ENCODE results near the gene ATP8B4. TPM values are rescaled to one million over a fixed set of nuclear protein-coding genes. Genes with fewer than 3 reads are reported as not detected.

The ATP8B4 gene
- total and polyA plus RNA-seq, 2 donors, result 3.5 to 8.3 TPM

GRCh38 chr15:50077176-50077575 is 41.9 kb downstream of the ATP8B4 start:
- Histone ChIP-seq H3K4me3 (ENCODE audit: low read length in 2 of 2) (no peak overlapping the region), H3K27me3 (ENCODE audit: control insufficient read depth in 2 of 2, insufficient read depth in 1 of 2, low read length in 1 of 2) (no peaks in the 10 kb centered on the region), H3K4me1 (ENCODE audit: control insufficient read depth in 2 of 2, insufficient read depth in 2 of 2, low read length in 2 of 2) (no peaks in the 10 kb centered on the region), H3K27ac (ENCODE audit: low read depth in 1 of 2, low read length in 1 of 2) (no peak overlapping the region), H3K9me3 (ENCODE audit: control insufficient read depth in 2 of 2, insufficient read depth in 1 of 2, low read length in 1 of 2) (no peaks in the 10 kb centered on the region), H3K36me3 (ENCODE audit: control insufficient read depth in 2 of 2, insufficient read depth in 2 of 2, low read length in 1 of 2) (no peaks in the 10 kb centered on the region)
- no peak for DNase-seq (ENCODE audit: low read depth in 6 of 9, low spot score in 9 of 9)

GRCh38 chr15:50075319-50075718 is 43.7 kb downstream of the ATP8B4 start:
- no peak for DNase-seq (ENCODE audit: low read depth in 6 of 9, low spot score in 9 of 9)
- WGBS, result 72% methylated on average over 1 of the region's 1 CpG
- Histone ChIP-seq H3K4me1 (ENCODE audit: control insufficient read depth in 2 of 2, insufficient read depth in 2 of 2, low read length in 2 of 2) (no peaks in the 10 kb centered on the region), H3K36me3 (ENCODE audit: control insufficient read depth in 2 of 2, insufficient read depth in 2 of 2, low read length in 1 of 2) (no peaks in the 10 kb centered on the region), H3K9me3 (ENCODE audit: control insufficient read depth in 2 of 2, insufficient read depth in 1 of 2, low read length in 1 of 2) (no peaks in the 10 kb centered on the region), H3K27me3 (ENCODE audit: control insufficient read depth in 2 of 2, insufficient read depth in 1 of 2, low read length in 1 of 2) (no peaks in the 10 kb centered on the region), H3K4me3 (ENCODE audit: low read length in 2 of 2) (no peak overlapping the region), H3K27ac (ENCODE audit: low read depth in 1 of 2, low read length in 1 of 2) (no peak overlapping the region)

DNA sequence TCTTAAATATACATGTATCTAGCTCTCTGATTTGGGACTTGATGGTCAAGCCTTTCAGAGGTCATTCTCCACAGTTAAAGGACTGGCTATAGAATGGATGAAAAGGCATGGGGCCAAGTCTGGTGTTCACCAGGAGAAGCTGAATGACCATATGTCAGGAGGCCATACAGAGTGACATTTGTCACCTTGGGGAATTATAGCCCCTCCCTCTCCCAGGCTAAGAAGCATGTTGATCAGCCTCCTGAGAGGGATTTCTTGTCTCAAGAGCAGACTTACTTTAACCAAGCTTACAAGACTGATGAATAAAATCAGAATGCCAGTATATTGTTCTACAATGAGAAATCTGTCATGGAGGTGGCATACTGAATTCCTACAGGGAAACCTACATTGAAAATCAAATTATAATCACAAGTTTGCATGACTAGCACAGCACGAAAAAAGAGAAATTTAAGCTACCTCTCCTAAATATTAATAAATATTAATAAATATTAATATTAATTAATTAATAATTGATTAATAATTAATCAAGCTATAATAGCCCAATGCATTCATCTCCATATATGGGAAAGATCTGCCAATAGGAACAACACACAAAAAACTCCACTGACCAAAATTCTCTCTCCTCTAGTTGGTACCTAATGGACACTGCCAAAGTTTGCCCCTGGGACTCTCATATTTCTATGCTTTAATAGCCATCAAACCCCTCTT is 47.3 kb downstream of the ATP8B4 start:
- H3K27me3 ChIP-seq (ENCODE audit: control insufficient read depth in 2 of 2, insufficient read depth in 1 of 2, low read length in 1 of 2), result no peaks in the 10 kb centered on the region
- WGBS, result 98% methylated on average over 1 of the region's 1 CpG

GRCh38 chr15:50068016-50068415 is 51.0 kb downstream of the ATP8B4 start:
- no peak for DNase-seq (ENCODE audit: low read depth in 6 of 9, low spot score in 9 of 9)
- no peak overlapping the region for H3K4me3 ChIP-seq (ENCODE audit: low read length in 2 of 2)
- no peaks in the 10 kb centered on the region for H3K9me3 ChIP-seq (ENCODE audit: control insufficient read depth in 2 of 2, insufficient read depth in 1 of 2, low read length in 1 of 2)
- no peaks in the 10 kb centered on the region for H3K36me3 ChIP-seq (ENCODE audit: control insufficient read depth in 2 of 2, insufficient read depth in 2 of 2, low read length in 1 of 2)
- no peaks in the 10 kb centered on the region for H3K4me1 ChIP-seq (ENCODE audit: control insufficient read depth in 2 of 2, insufficient read depth in 2 of 2, low read length in 2 of 2)
- no peak overlapping the region for H3K27ac ChIP-seq (ENCODE audit: low read depth in 1 of 2, low read length in 1 of 2)
- 97% methylated on average over 3 of the region's 3 CpGs for WGBS
- H3K27me3 ChIP-seq (ENCODE audit: control insufficient read depth in 2 of 2, insufficient read depth in 1 of 2, low read length in 1 of 2), result no peaks in the 10 kb centered on the region

More for the DNA sequence above, 47.3 kb downstream of the ATP8B4 start:
- H3K4me3 ChIP-seq (ENCODE audit: low read length in 2 of 2), result no peak overlapping the region
- H3K36me3 ChIP-seq (ENCODE audit: control insufficient read depth in 2 of 2, insufficient read depth in 2 of 2, low read length in 1 of 2), result no peaks in the 10 kb centered on the region
- no peak overlapping the region for H3K27ac ChIP-seq (ENCODE audit: low read depth in 1 of 2, low read length in 1 of 2)
- H3K4me1 ChIP-seq (ENCODE audit: control insufficient read depth in 2 of 2, insufficient read depth in 2 of 2, low read length in 2 of 2), result no peaks in the 10 kb centered on the region
- DNase-seq (ENCODE audit: low read depth in 6 of 9, low spot score in 9 of 9), result no peak
- no peaks in the 10 kb centered on the region for H3K9me3 ChIP-seq (ENCODE audit: control insufficient read depth in 2 of 2, insufficient read depth in 1 of 2, low read length in 1 of 2)

GRCh38 chr15:50067254-50067653 is 51.8 kb downstream of the ATP8B4 start:
- Histone ChIP-seq H3K4me1 (ENCODE audit: control insufficient read depth in 2 of 2, insufficient read depth in 2 of 2, low read length in 2 of 2) (no peaks in the 10 kb centered on the region), H3K27ac (ENCODE audit: low read depth in 1 of 2, low read length in 1 of 2) (no peak overlapping the region), H3K36me3 (ENCODE audit: control insufficient read depth in 2 of 2, insufficient read depth in 2 of 2, low read length in 1 of 2) (no peaks in the 10 kb centered on the region), H3K9me3 (ENCODE audit: control insufficient read depth in 2 of 2, insufficient read depth in 1 of 2, low read length in 1 of 2) (no peaks in the 10 kb centered on the region), H3K4me3 (ENCODE audit: low read length in 2 of 2) (no peak overlapping the region), H3K27me3 (ENCODE audit: control insufficient read depth in 2 of 2, insufficient read depth in 1 of 2, low read length in 1 of 2) (no peaks in the 10 kb centered on the region)
- no peak for DNase-seq (ENCODE audit: low read depth in 6 of 9, low spot score in 9 of 9)
- WGBS, result 28% methylated on average over 1 of the region's 1 CpG

DNA sequence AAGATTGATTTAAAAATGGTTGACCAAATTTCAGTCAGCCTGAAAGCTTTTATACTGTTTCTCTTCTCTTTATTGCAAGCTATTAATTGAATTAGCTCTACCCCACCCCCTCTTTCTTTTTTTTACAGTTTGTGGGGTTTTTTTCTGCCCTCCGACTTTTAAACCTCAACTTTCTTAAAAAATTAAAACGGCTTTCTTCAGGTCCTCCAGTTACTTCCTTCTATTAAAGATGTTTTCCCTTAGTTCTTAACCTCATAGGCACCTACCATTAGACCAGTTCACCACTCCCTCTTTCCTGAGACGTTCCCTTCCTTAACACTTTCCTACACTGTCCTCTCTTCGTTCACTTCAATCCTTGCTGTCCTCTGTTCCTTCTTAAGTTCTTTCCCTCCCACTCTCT is 52.4 kb downstream of the ATP8B4 start:
- H3K4me1 ChIP-seq (ENCODE audit: control insufficient read depth in 2 of 2, insufficient read depth in 2 of 2, low read length in 2 of 2), result no peaks in the 10 kb centered on the region
- no peak overlapping the region for H3K27ac ChIP-seq (ENCODE audit: low read depth in 1 of 2, low read length in 1 of 2)
- WGBS, result 67% methylated on average over 4 of the region's 4 CpGs
- H3K4me3 ChIP-seq (ENCODE audit: low read length in 2 of 2), result no peak overlapping the region
- no peaks in the 10 kb centered on the region for H3K36me3 ChIP-seq (ENCODE audit: control insufficient read depth in 2 of 2, insufficient read depth in 2 of 2, low read length in 1 of 2)
- H3K9me3 ChIP-seq (ENCODE audit: control insufficient read depth in 2 of 2, insufficient read depth in 1 of 2, low read length in 1 of 2), result no peaks in the 10 kb centered on the region
- DNase-seq (ENCODE audit: low read depth in 6 of 9, low spot score in 9 of 9), result no peak
- no peaks in the 10 kb centered on the region for H3K27me3 ChIP-seq (ENCODE audit: control insufficient read depth in 2 of 2, insufficient read depth in 1 of 2, low read length in 1 of 2)

GRCh38 chr15:50066202-50066601 is 52.8 kb downstream of the ATP8B4 start:
- Histone ChIP-seq H3K4me1 (ENCODE audit: control insufficient read depth in 2 of 2, insufficient read depth in 2 of 2, low read length in 2 of 2) (no peaks in the 10 kb centered on the region), H3K36me3 (ENCODE audit: control insufficient read depth in 2 of 2, insufficient read depth in 2 of 2, low read length in 1 of 2) (no peaks in the 10 kb centered on the region), H3K4me3 (ENCODE audit: low read length in 2 of 2) (no peak overlapping the region), H3K9me3 (ENCODE audit: control insufficient read depth in 2 of 2, insufficient read depth in 1 of 2, low read length in 1 of 2) (no peaks in the 10 kb centered on the region), H3K27me3 (ENCODE audit: control insufficient read depth in 2 of 2, insufficient read depth in 1 of 2, low read length in 1 of 2) (no peaks in the 10 kb centered on the region), H3K27ac (ENCODE audit: low read depth in 1 of 2, low read length in 1 of 2) (no peak overlapping the region)
- DNase-seq (ENCODE audit: low read depth in 6 of 9, low spot score in 9 of 9), result no peak
- WGBS, result 72% methylated on average over 2 of the region's 2 CpGs

- Histone ChIP-seq H3K27me3 (ENCODE audit: control insufficient read depth in 2 of 2, insufficient read depth in 1 of 2, low read length in 1 of 2) (no peaks in the 10 kb centered on the region), H3K27ac (ENCODE audit: low read depth in 1 of 2, low read length in 1 of 2) (no peak overlapping the region), H3K36me3 (ENCODE audit: control insufficient read depth in 2 of 2, insufficient read depth in 2 of 2, low read length in 1 of 2) (no peaks in the 10 kb centered on the region), H3K4me1 (ENCODE audit: control insufficient read depth in 2 of 2, insufficient read depth in 2 of 2, low read length in 2 of 2) (no peaks in the 10 kb centered on the region), H3K4me3 (ENCODE audit: low read length in 2 of 2) (no peak overlapping the region), H3K9me3 (ENCODE audit: control insufficient read depth in 2 of 2, insufficient read depth in 1 of 2, low read length in 1 of 2) (no peaks in the 10 kb centered on the region)
- no peak for DNase-seq (ENCODE audit: low read depth in 6 of 9, low spot score in 9 of 9)
- WGBS, result 54% methylated on average over 2 of the region's 2 CpGs
Observed at GRCh38 chr15:50065279-50065678, 53.8 kb downstream of the ATP8B4 start.

- no peak for DNase-seq (ENCODE audit: low read depth in 6 of 9, low spot score in 9 of 9)
- Histone ChIP-seq H3K9me3 (ENCODE audit: control insufficient read depth in 2 of 2, insufficient read depth in 1 of 2, low read length in 1 of 2) (no peaks in the 10 kb centered on the region), H3K4me1 (ENCODE audit: control insufficient read depth in 2 of 2, insufficient read depth in 2 of 2, low read length in 2 of 2) (no peaks in the 10 kb centered on the region), H3K27ac (ENCODE audit: low read depth in 1 of 2, low read length in 1 of 2) (no peak overlapping the region), H3K36me3 (ENCODE audit: control insufficient read depth in 2 of 2, insufficient read depth in 2 of 2, low read length in 1 of 2) (no peaks in the 10 kb centered on the region), H3K4me3 (ENCODE audit: low read length in 2 of 2) (no peak overlapping the region), H3K27me3 (ENCODE audit: control insufficient read depth in 2 of 2, insufficient read depth in 1 of 2, low read length in 1 of 2) (no peaks in the 10 kb centered on the region)
- WGBS, result 57% methylated on average over 4 of the region's 4 CpGs
Observed at GRCh38 chr15:50064673-50065072, 54.4 kb downstream of the ATP8B4 start.
